ENCODE measurements around the gene APBA1. TPM values are rescaled to one million over a fixed set of nuclear protein-coding genes. Genes with fewer than 3 reads are reported as not detected.

The APBA1 gene
- total RNA-seq, 1 donor from 2014 or later, result 8.4 TPM

DNA sequence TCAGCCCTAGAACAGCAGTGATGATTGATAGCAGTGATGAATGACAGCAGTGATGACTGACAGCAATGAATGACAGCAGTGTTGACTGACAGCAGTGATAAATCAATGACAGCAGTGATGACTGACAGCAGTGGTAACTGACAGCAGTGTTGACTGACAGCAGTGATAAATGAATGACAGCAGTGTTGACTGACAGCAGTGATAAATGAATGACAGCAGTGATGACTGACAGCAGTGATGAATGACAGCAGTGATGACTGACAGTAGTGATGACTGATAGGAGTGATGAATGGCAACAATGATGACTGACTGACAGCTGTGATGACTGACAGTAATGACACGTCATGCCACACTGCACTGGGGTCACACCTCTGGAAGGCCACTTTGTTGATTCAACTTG is 240.4 kb downstream of the APBA1 start:
- no peak for DNase-seq (ENCODE audit: low spot score)
- TF ChIP-seq, protein P1, sequence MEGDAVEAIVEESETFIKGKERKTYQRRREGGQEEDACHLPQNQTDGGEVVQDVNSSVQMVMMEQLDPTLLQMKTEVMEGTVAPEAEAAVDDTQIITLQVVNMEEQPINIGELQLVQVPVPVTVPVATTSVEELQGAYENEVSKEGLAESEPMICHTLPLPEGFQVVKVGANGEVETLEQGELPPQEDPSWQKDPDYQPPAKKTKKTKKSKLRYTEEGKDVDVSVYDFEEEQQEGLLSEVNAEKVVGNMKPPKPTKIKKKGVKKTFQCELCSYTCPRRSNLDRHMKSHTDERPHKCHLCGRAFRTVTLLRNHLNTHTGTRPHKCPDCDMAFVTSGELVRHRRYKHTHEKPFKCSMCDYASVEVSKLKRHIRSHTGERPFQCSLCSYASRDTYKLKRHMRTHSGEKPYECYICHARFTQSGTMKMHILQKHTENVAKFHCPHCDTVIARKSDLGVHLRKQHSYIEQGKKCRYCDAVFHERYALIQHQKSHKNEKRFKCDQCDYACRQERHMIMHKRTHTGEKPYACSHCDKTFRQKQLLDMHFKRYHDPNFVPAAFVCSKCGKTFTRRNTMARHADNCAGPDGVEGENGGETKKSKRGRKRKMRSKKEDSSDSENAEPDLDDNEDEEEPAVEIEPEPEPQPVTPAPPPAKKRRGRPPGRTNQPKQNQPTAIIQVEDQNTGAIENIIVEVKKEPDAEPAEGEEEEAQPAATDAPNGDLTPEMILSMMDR (IDR thresholded peaks at IDR 0.05; ENCODE audit: unreplicated experiment), result no peak
- H3K4me1 Mint-ChIP-seq (ENCODE audit: unreplicated experiment), result no peaks in the 10 kb centered on the region
- H3K27ac Mint-ChIP-seq (ENCODE audit: unreplicated experiment), result no peak overlapping the region
- H3K9me3 Mint-ChIP-seq (ENCODE audit: unreplicated experiment), result peaks cover 3% of the 10 kb centered on the region
- H3K36me3 Mint-ChIP-seq (ENCODE audit: low read depth, unreplicated experiment), result peaks cover 4% of the 10 kb centered on the region
- H3K27me3 Mint-ChIP-seq (ENCODE audit: unreplicated experiment), result peaks cover 10% of the 10 kb centered on the region
- no peak overlapping the region for H3K4me3 Mint-ChIP-seq (ENCODE audit: unreplicated experiment)

DNA sequence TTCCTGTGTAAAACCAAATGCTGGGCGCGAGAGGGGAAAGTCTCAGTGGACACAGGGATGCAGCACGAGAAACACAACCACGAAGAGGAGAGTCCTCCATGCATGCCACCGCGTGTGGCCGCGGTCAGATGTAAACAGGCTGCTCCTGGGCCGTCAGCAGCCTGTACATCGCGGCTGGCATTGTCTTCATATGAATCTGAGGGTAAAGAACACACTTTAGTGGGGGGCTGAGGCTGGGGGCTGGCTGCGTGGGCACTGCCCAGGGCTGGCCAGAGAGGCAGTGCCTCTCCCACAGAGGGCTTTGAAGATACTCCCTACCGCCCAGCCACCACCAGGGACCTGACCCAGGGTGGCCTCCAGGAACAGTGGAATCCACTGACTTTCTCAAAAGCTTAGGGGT is 241.0 kb downstream of the APBA1 start:
- H3K4me3 Mint-ChIP-seq (ENCODE audit: unreplicated experiment), result no peak overlapping the region
- no peaks in the 10 kb centered on the region for H3K4me1 Mint-ChIP-seq (ENCODE audit: unreplicated experiment)
- TF ChIP-seq, protein P1 (IDR thresholded peaks at IDR 0.05; ENCODE audit: unreplicated experiment), result no peak
- peaks cover 10% of the 10 kb centered on the region for H3K27me3 Mint-ChIP-seq (ENCODE audit: unreplicated experiment)
- H3K27ac Mint-ChIP-seq (ENCODE audit: unreplicated experiment), result no peak overlapping the region
- DNase-seq (ENCODE audit: low spot score), result no peak
- H3K9me3 Mint-ChIP-seq (ENCODE audit: unreplicated experiment), result peaks cover 3% of the 10 kb centered on the region
- peaks cover 4% of the 10 kb centered on the region for H3K36me3 Mint-ChIP-seq (ENCODE audit: low read depth, unreplicated experiment)

- Mint-ChIP-seq H3K9me3 (ENCODE audit: unreplicated experiment) (peaks cover 3% of the 10 kb centered on the region), H3K4me1 (ENCODE audit: unreplicated experiment) (no peaks in the 10 kb centered on the region), H3K27ac (ENCODE audit: unreplicated experiment) (no peak overlapping the region), H3K27me3 (ENCODE audit: unreplicated experiment) (peaks cover 10% of the 10 kb centered on the region), H3K36me3 (ENCODE audit: low read depth, unreplicated experiment) (peaks cover 4% of the 10 kb centered on the region), H3K4me3 (ENCODE audit: unreplicated experiment) (no peak overlapping the region)
- TF ChIP-seq, protein P1 (IDR thresholded peaks at IDR 0.05; ENCODE audit: unreplicated experiment), result no peak
- DNase-seq (ENCODE audit: low spot score), result no peak
Observed at GRCh38 chr9:69430206-69430605, 242.0 kb downstream of the APBA1 start.

DNA sequence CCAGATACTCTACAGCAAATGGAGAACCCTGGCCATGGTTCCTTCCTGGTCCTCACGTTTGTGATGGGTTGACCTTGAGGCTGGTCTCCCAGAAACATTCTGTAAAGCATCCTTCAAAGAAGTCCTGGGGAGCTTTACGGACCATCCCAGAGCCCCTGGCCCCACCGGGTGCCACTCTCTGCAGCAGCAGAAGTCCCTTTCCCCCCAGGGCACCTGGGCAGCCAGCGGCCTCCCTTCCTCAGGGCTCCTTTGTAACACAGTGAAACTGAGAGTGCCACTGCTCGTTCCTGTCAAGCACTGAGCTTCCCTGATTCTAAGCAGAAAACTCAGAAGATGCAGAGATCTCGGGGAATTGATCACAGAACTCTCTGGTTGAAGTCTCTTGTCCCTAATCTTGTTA is 242.9 kb downstream of the APBA1 start:
- DNase-seq (ENCODE audit: low spot score), result no peak
- peaks cover 4% of the 10 kb centered on the region for H3K36me3 Mint-ChIP-seq (ENCODE audit: low read depth, unreplicated experiment)
- peaks cover 3% of the 10 kb centered on the region for H3K9me3 Mint-ChIP-seq (ENCODE audit: unreplicated experiment)
- H3K4me3 Mint-ChIP-seq (ENCODE audit: unreplicated experiment), result peak overlapping the region; percentile 9
- no peak overlapping the region for H3K27ac Mint-ChIP-seq (ENCODE audit: unreplicated experiment)
- H3K4me1 Mint-ChIP-seq (ENCODE audit: unreplicated experiment), result no peaks in the 10 kb centered on the region
- TF ChIP-seq, protein P1 (IDR thresholded peaks at IDR 0.05; ENCODE audit: unreplicated experiment), result no peak
- H3K27me3 Mint-ChIP-seq (ENCODE audit: unreplicated experiment), result peaks cover 10% of the 10 kb centered on the region

GRCh38 chr9:69428017-69428785 is 244.0 kb downstream of the APBA1 start:
- peaks cover 3% of the 10 kb centered on the region for H3K9me3 Mint-ChIP-seq (ENCODE audit: unreplicated experiment)
- H3K27me3 Mint-ChIP-seq (ENCODE audit: unreplicated experiment), result peaks cover 10% of the 10 kb centered on the region

More at GRCh38 chr9:69428017-69428785, 244.0 kb downstream of the APBA1 start:
- DNase-seq (ENCODE audit: low spot score), result no peak
- H3K36me3 Mint-ChIP-seq (ENCODE audit: low read depth, unreplicated experiment), result peaks cover 4% of the 10 kb centered on the region
- H3K4me1 Mint-ChIP-seq (ENCODE audit: unreplicated experiment), result no peaks in the 10 kb centered on the region
- TF ChIP-seq, protein P1 (IDR thresholded peaks at IDR 0.05; ENCODE audit: unreplicated experiment), result no peak
- H3K4me3 Mint-ChIP-seq (ENCODE audit: unreplicated experiment), result no peak overlapping the region
- no peak overlapping the region for H3K27ac Mint-ChIP-seq (ENCODE audit: unreplicated experiment)

Data from endothelial cell (in vitro differentiated cells).